Measurements from ENCODE around the gene TTF1.

- TF ChIP-seq CTCF (IDR thresholded peaks at IDR 0.05) (no peak), TAF1 (IDR thresholded peaks at IDR 0.05; ENCODE audit: borderline replicate concordance, low read depth, low read length) (no peak), RFX5 (IDR thresholded peaks at IDR 0.05; ENCODE audit: low read length) (no peak), FOXJ3 (CRISPR knock-in tag; IDR thresholded peaks at IDR 0.05) (no peak), USF2 (IDR thresholded peaks at IDR 0.05; ENCODE audit: borderline replicate concordance, low read depth, low read length) (no peak), REST (IDR thresholded peaks at IDR 0.05; ENCODE audit: low read depth, low read length) (no peak), POLR2AphosphoS5 (IDR thresholded peaks at IDR 0.05; ENCODE audit: low read depth, low read length) (no peak), YY1 (IDR thresholded peaks at IDR 0.05; ENCODE audit: low read depth) (no peak), RAD21 (IDR thresholded peaks at IDR 0.05; ENCODE audit: low read length) (no peak), ELF1 (IDR thresholded peaks at IDR 0.05) (no peak), TCF12 (IDR thresholded peaks at IDR 0.05) (no peak), TEAD4 (IDR thresholded peaks at IDR 0.05; ENCODE audit: borderline replicate concordance, insufficient read depth) (no peak), RXRA (IDR thresholded peaks at IDR 0.05; ENCODE audit: borderline replicate concordance, low read depth) (no peak)
These were observed 28.2 kb upstream of the TTF1 start for GRCh38 chr9:132434881-132435280.

Data from SK-N-SH (cell line).